GM19395 (cell line): ENCODE results near the gene DCAF15.

Source experiments
- ATAC-seq: cut with Tn5 transposase; IDR thresholded peaks from one replicate; pipeline ENCODE4 v1.9.1; 2021; ENCODE audit warnings: mild to moderate bottlenecking, moderate library complexity; ENCODE audit not compliant: unreplicated experiment

The DCAF15 gene

GRCh38 chr19:13930402-13930801 lies 21.9 kb upstream of the DCAF15 start:
- no peak for ATAC-seq

- ATAC-seq, result no peak
Observed at GRCh38 chr19:13931391-13932148, 20.7 kb upstream of the DCAF15 start.

DNA sequence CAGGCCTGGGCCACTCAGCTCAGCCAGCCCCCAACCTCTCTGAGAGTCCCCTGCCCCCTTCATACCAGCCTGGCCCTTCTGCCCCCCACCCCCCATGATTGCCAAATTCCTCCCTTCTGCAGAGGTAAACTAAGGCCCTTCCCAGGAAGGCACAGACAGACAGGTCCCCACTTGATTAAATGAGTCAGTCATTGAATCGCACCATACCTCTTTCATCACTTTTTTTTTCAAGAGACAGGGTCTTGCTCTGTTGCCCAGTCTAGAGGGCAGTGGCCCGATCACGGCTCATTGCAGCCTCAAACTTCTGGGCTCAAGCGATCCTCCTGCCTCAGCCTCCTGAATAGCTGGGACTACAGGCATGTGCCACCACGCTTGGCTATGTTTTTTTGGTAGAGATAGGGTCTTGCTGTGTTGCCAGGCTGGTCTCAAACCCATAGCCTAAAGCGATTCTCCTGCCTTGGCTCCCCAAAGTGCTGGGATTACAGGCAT lies 20.1 kb upstream of the DCAF15 start:
- no peak for ATAC-seq

DNA sequence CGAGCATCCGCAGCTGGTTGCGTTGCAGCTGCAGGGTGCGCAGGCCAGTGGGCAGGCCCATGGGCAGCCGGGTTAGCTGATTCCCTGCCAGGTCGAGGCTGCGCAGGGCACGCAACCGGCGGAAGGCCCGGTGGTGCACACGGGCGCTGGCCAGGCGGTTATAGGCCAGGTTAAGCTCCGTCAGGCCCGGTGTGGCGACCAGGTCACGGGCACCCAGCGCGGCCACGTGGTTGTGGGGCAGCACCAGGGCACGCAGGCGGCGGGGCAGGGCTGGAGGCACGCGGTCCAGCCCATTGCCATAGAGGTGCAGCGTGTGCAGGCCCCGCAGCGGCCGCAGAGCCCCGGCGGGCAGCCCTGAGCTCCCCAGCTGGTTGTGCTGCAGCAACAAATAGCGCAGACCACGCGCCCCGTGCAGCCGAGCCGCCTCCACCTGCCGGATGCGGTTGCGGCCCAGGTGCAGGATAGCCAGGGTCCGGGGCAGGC lies 19.4 kb upstream of the DCAF15 start:
- no peak for ATAC-seq

- ATAC-seq, result no peak
Observed at GRCh38 chr19:13934785-13935109, 17.6 kb upstream of the DCAF15 start.

DNA sequence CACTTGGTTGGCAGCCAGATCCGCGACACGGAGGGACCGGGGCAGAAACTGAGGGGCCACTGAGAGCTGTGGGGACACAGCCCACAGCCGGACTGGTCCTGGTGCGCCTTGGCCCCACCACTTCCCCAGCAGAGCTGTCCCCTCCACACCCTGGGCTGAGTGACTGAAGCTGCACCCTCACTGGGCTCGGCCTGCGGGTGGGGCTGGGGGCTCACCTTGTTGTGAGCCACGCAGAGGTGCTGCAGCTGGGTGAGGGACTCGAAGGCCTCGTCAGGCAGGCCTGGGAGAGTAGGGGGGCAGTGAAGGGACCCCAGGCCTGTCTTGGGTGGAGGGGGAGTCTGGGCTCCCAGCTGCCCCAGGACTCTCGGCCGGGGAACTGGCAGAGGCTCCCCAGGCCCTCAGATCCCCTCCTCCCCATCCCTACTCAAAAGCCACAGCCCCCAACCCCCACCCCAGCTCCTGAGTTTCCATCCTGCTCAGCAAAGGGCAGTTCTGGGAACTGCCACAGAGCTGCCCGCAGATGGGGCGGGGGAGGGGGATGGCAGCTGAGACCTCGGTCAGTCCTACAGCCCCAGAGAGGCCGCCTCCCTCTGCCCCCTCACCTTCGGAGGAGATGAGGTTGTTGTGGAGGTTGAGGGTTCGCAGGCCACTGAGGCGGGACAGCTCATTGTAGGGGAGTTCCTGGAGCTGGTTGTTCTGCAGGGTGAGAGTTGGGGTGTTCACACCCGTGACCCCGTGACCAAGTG lies 16.4 kb upstream of the DCAF15 start:
- ATAC-seq, result no peak

DNA sequence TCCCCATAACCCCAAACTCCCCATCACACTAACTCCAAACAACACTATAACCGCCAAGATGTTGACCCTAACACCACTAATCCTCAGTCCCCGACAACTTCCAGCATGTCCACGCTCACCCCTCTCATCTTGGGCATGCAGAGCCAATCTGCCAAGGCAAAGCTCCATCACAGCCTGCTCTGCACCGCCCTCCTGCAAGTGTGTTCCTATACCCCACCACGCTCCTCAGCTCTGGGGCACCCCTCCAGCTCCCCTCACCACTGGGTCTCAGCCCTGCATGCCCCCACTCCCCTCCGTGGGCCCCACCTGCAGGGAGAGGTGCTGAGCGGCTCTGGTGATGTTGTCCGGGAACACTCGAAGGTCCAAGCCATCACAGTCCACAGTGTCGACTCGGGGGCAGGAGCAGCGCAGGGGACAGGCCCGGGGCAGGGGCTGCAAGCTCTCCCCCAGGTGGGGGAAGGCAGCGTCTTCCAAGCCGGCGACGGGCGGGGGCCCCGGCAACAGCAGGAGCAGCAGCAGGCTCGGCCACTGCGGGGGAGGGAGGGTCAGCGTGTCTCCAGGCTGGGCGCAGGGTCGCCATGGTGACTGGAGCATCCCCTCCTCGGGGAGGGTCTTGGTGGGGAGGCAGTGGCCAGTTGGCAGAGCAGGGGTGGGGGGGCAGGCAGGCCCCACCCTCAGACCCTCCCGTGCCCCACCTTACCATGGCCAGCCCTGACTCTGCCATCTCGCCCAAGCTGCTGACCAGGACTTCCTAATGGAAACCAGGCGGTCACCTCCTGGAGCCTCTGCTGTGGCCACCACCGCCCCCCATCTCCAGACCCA lies 14.6 kb upstream of the DCAF15 start:
- ATAC-seq, result no peak

GRCh38 chr19:13938301-13939064 lies 13.8 kb upstream of the DCAF15 start, which contains the start of gene PODNL1:
Gene PODNL1 (minus strand): TSS chr19:13938417. CDS start chr19:13938181, 236 bp downstream.
- no peak for ATAC-seq

DNA sequence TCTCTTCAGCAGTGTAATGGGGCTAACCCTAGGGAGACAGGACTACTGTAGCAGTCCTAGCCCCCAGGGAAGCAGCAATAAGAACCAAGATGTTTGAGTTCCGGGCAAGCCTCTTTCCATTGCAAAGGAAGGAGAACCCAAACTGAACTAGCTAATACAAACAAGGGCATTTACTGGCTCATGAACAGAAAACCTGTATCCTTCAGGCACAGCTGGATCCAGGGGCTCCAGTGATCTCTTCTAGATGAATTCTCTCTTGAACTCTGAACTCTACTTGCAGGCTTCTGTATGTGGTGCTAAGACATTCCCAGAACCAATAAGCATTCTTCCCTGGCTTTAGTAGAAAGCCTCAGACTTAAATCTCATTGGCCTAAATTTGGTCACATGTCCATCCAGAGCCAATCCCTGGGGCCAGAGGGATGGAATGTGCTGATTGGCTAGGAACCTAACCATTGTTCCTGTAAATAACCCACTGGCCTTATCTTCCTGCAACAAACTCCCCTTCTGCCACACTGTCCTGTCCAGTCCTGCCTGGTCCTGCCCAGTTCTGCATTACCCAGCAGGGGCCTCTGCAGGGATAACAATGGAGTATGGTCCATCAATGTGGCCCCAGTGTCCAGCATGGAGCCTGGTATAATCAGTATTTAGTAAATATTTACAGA lies 10.2 kb upstream of the DCAF15 start:
- ATAC-seq, result no peak

DNA sequence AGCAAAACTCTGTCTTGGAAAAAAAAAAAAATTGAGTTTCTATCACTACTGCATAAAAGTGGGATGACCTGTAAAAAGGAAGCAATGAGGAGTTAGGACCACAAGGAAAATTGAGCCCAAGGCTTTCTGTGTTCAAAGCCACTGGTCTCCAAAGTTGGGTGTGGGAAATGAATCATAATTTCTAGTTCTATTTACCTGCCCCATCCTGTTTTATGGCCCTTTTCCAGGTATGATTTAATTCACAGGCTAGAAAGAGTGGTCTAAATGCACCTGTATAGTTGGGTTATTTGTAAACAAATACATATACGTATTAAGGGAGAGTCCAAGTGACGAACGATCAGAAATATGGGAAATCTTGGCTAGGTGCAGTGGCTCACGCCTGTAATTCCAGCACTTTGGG lies 5.9 kb upstream of the DCAF15 start:
- ATAC-seq, result no peak

- no peak for ATAC-seq
Observed at GRCh38 chr19:13951043-13951442, 1.3 kb upstream of the DCAF15 start.

- ATAC-seq, result no peak
Observed at GRCh38 chr19:13951799-13952153, 533 bp upstream of the DCAF15 start.

DNA sequence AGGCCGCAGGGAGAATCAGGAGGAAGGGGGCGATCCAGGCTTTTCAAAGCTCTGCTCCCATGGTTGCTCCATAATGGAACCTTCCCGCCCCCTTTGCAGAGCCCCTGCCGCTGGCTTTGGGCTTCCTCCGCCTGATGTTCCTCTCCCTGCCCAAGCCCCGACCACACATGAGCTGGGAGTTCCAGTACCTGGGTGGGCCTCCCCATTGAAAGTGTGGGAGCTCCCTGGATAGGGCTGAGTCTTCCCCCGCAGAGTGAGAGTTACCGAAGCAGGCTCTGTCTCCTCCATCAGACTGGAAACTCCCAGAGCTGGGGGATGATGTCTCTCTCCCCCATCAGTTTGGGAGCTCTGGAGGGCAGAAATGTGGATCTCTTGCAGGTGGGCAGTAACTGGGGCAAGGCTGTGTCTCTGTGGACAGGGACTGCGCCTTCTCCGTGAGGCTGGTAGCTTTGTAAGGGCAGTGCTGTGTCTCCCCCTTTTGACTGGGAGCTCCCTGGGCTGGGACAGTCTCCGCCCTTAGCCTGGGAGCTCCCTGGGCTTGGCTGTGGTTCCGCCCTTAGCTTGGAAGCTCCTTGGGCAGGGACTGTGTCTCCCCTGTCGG lies 722 bp downstream of the DCAF15 start:
- no peak for ATAC-seq

- no peak for ATAC-seq
Observed at GRCh38 chr19:13954185-13954584, 1.9 kb downstream of the DCAF15 start.

DNA sequence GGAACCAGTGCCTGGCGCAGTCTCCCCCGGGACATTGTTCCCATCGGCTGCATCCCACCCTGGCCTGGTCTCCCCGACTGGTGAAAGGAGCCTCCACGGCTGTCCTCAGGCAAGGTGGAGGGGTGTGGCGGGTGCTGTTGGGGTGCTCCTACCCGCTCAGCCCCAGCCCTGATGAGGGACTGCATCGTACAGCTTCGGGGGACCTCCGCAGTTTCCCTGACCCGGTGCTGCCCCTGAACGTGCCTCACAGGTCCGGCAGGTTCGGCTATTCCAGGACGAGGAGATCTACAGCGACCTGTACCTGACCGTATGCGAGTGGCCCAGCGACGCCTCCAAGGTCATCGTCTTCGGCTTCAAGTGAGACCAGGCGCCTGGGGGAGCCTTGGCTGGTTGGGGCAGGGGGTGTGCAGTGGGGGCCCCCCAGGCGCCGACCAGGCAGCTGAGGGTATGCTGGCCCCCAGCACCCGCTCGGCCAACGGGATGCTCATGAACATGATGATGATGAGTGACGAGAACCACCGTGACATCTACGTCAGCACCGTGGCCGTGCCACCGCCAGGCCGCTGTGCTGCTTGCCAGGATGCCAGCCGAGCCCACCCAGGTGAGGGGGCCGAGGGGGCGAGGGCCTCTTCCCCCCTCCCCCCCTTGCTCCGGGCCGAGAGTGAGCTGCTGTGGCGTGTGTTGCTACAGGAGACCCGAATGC lies 3.5 kb downstream of the DCAF15 start:
- no peak for ATAC-seq

- ATAC-seq, result no peak
Observed at GRCh38 chr19:13956365-13956744, 4.0 kb downstream of the DCAF15 start.

GRCh38 chr19:13957051-13957450 lies 4.7 kb downstream of the DCAF15 start:
- ATAC-seq, result no peak

DNA sequence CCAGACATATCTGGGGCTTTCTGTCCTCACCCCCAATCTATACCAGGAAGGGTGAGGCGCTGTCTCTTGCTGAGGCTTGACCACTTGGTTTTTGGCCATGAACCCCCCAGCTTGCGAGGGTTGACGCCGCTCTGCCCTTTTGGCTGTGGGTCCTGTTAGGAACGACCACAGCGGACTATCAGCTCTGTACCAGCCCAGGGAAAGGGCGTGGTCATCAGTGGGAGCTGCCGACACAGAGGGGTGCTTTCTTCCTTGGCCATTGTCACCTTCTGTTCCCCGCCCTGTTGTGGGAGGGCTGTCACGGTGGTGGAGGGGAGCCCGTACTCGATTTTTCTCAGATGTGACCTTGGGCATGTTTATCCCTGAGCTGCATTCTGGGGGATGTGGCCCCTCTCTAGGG lies 5.7 kb downstream of the DCAF15 start:
- ATAC-seq, result no peak
